ENCODE data around the gene PLAU. TPM values are rescaled to one million over a fixed set of nuclear protein-coding genes. Genes with fewer than 3 reads are reported as not detected.
"Not testable (repeated sequence)": the region's sequence is repeated elsewhere in the genome, so short reads cannot be mapped to it uniquely, and the experiment has no call there.

PLAU gene
- total RNA-seq, 1 donor from 2014 or later, result 7.6 TPM

DNA sequence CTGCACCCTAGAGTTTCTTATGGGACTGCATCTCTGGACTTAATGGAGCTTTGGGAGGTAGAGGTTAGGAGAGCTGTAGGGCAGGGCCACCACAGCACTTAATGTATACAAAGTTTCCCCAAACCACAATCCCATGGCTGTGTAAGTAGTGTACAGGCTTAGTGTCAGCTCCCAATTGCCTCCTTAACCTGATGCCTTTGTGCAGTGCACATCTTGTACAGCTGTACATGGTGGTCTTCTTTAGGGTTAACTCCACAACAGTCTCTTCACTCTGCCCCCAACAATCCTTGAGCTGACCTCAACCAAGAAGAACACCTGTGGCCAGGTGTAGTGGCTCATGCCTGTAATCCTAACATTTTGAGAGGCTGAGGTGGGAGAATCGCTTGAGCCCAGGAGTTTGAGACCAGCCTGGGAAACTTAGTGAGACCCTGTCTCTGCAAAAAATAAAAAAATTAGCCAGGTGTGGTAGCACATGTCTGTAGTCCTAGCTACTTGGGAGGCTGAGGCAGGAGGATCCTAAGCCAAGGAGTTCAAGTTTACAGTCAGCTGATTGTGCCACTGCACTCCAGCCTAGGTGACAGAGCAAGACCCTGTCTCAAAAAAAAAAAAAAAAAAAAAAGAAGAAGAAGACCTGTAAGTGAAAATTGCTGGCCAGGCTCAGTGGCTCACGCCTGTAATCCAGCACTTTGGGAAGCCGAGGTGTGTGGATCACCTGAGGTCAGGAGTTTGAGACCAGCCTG lies 6.8 kb downstream of the PLAU start:
- TF ChIP-seq EZH2 (IDR thresholded peaks at IDR 0.05) (no peak), EZH2phosphoT487 (IDR thresholded peaks at IDR 0.05) (no peak)
- TF ChIP-seq, protein P1, sequence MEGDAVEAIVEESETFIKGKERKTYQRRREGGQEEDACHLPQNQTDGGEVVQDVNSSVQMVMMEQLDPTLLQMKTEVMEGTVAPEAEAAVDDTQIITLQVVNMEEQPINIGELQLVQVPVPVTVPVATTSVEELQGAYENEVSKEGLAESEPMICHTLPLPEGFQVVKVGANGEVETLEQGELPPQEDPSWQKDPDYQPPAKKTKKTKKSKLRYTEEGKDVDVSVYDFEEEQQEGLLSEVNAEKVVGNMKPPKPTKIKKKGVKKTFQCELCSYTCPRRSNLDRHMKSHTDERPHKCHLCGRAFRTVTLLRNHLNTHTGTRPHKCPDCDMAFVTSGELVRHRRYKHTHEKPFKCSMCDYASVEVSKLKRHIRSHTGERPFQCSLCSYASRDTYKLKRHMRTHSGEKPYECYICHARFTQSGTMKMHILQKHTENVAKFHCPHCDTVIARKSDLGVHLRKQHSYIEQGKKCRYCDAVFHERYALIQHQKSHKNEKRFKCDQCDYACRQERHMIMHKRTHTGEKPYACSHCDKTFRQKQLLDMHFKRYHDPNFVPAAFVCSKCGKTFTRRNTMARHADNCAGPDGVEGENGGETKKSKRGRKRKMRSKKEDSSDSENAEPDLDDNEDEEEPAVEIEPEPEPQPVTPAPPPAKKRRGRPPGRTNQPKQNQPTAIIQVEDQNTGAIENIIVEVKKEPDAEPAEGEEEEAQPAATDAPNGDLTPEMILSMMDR (IDR thresholded peaks at IDR 0.05), result no peak
- Histone ChIP-seq H4K20me1 (ENCODE audit: low read depth) (no peaks in the 10 kb centered on the region), H3K27ac (no peak overlapping the region), H3K4me1 (no peaks in the 10 kb centered on the region), H3F3A (ENCODE audit: low read depth) (peaks cover 5% of the 10 kb centered on the region), H3K4me3 (no peak overlapping the region), H3K36me3 (no peaks in the 10 kb centered on the region), H3K9ac (no peak overlapping the region), H2AFZ (replicated peaks) (no peak overlapping the region), H3K9me3 (ENCODE audit: low read depth) (no peaks in the 10 kb centered on the region), H3K27me3 (peaks cover 4% of the 10 kb centered on the region), H3K79me2 (ENCODE audit: low read depth) (no peaks in the 10 kb centered on the region), H3K4me2 (no peak overlapping the region)
- Mint-ChIP-seq H3K9me3 (peaks cover 4% of the 10 kb centered on the region), H3K27ac (peak overlapping the region; percentile 42), H3K36me3 (no peaks in the 10 kb centered on the region), H3K4me3 (no peak overlapping the region), H3K27me3 (ENCODE audit: insufficient read depth, low read depth) (peaks cover 27% of the 10 kb centered on the region), H3K4me1 (peaks cover 23% of the 10 kb centered on the region)
- DNase-seq (ENCODE audit: low spot score), result no peak

DNA sequence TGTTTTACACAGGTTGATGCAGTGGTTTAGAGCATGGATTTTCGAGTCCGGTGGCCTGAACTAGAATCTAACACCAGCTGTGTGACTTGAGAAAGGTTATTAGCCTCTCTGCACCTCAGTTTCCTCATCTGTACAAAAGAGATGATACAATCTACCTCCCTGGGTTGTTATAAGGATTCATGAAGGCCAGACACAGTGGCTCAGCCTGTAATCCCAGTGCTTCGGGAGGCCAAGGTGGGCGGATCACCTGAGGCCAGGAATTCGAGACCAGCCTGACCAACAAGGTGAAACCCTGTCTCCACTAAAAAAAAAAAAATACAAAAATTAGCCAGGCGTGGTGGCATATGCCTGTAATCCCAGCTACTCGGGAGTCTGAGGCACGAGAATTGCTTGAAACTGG lies 8.5 kb downstream of the PLAU start:
- H3K27ac Mint-ChIP-seq, result peak overlapping the region; percentile 91
- not testable (repeated sequence) for H3K27ac ChIP-seq; H3K36me3 Mint-ChIP-seq; H3K9ac ChIP-seq; H3K79me2 ChIP-seq (ENCODE audit: low read depth); H3K9me3 Mint-ChIP-seq; DNase-seq (ENCODE audit: low spot score); H3K9me3 ChIP-seq (ENCODE audit: low read depth); H3K36me3 ChIP-seq; H4K20me1 ChIP-seq (ENCODE audit: low read depth); H3K4me3 ChIP-seq; H3K4me2 ChIP-seq; H3K27me3 ChIP-seq; H3K4me3 Mint-ChIP-seq
- H3K27me3 Mint-ChIP-seq (ENCODE audit: insufficient read depth, low read depth), result peaks cover 16% of the 10 kb centered on the region
- Histone ChIP-seq H3F3A (ENCODE audit: low read depth) (peaks cover 11% of the 10 kb centered on the region), H2AFZ (replicated peaks) (peak overlapping the region; percentile 73), H3K4me1 (peaks cover 13% of the 10 kb centered on the region)
- H3K4me1 Mint-ChIP-seq, result peaks cover 33% of the 10 kb centered on the region

DNA sequence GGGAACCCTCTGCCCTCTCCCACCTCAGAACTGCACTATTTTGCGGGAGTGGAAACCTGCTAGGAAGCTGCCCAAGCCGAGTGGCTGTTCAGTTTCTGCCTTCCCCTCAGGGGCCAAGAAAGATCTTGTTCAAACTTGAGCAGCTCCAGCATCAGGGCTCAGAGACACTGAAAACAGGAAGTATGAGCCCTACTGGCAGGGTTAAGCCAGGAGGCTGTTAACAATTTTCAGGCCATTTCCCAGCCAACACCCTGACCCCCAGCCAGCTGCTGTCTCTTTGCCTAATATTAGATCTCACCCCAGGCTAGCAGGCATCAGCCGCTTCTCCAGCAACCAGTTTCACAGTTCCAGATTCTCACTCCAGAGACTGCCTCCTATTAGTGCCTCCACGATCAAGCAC lies 9.2 kb downstream of the PLAU start:
- H3K9me3 Mint-ChIP-seq, result peaks cover 7% of the 10 kb centered on the region
- H3K27me3 ChIP-seq, result no peaks in the 10 kb centered on the region
- H4K20me1 ChIP-seq (ENCODE audit: low read depth), result no peaks in the 10 kb centered on the region
- no peak overlapping the region for H3K4me3 ChIP-seq
- no peak overlapping the region for H3K27ac ChIP-seq
- H3K4me2 ChIP-seq, result no peak overlapping the region
- H3F3A ChIP-seq (ENCODE audit: low read depth), result peaks cover 13% of the 10 kb centered on the region
- H3K9ac ChIP-seq, result no peak overlapping the region
- peak overlapping the region; percentile 48 for H3K4me3 Mint-ChIP-seq
- no peaks in the 10 kb centered on the region for H3K36me3 Mint-ChIP-seq
- peak overlapping the region; percentile 73 for H2AFZ ChIP-seq (replicated peaks)
- no peak for DNase-seq (ENCODE audit: low spot score)
- no peak for TF ChIP-seq EZH2phosphoT487 (IDR thresholded peaks at IDR 0.05)
- no peak for TF ChIP-seq EZH2 (IDR thresholded peaks at IDR 0.05)
- TF ChIP-seq, protein P1 (IDR thresholded peaks at IDR 0.05), result no peak
- H3K27me3 Mint-ChIP-seq (ENCODE audit: insufficient read depth, low read depth), result peaks cover 14% of the 10 kb centered on the region
- H3K36me3 ChIP-seq, result no peaks in the 10 kb centered on the region
- no peaks in the 10 kb centered on the region for H3K9me3 ChIP-seq (ENCODE audit: low read depth)
- no peaks in the 10 kb centered on the region for H3K79me2 ChIP-seq (ENCODE audit: low read depth)
- H3K4me1 Mint-ChIP-seq, result peaks cover 36% of the 10 kb centered on the region
- peaks cover 15% of the 10 kb centered on the region for H3K4me1 ChIP-seq
- H3K27ac Mint-ChIP-seq, result peak overlapping the region; percentile 91
